Osteoblast (primary cell): ENCODE measurements around the gene PITPNC1. TPM values are rescaled to one million over a fixed set of nuclear protein-coding genes. Genes with fewer than 3 reads are reported as not detected.

Experiments
- DNase-seq: peaks from one replicate; pipeline ENCODE4 v3.0.0; 2011; ENCODE audit warnings: low spot score, mixed read lengths; ENCODE audit not compliant: insufficient read length; ENCODE audit errors: missing footprints
- H2AFZ ChIP-seq: 2 replicates; pipeline ENCODE4 v1.6.0; 2011; ENCODE audit warnings: mild to moderate bottlenecking, low read length
- H3K27ac ChIP-seq: 2 replicates; pipeline ENCODE4 v1.5.1; 2011; ENCODE audit warnings: mild to moderate bottlenecking, low read depth, low read length, moderate library complexity
- H3K27me3 ChIP-seq: 2 replicates; pipeline ENCODE4 v1.6.0; 2012; ENCODE audit warnings: mild to moderate bottlenecking, control low read depth, inconsistent platforms, low read length, moderate library complexity; ENCODE audit not compliant: insufficient read depth
- H3K36me3 ChIP-seq: 2 replicates; pipeline ENCODE4 v1.5.1; 2011; ENCODE audit warnings: mild to moderate bottlenecking, low read length, control low read depth, moderate library complexity; ENCODE audit not compliant: insufficient read depth
- H3K4me1 ChIP-seq: 2 replicates; pipeline ENCODE4 v1.5.1; 2011; ENCODE audit warnings: mild to moderate bottlenecking, low read length, control low read depth, moderate library complexity; ENCODE audit not compliant: insufficient read depth
- H3K4me2 ChIP-seq: 2 replicates; pipeline ENCODE4 v1.6.0; 2011; ENCODE audit warnings: mild to moderate bottlenecking, low read length; ENCODE audit not compliant: insufficient read depth
- H3K4me3 ChIP-seq: fragments of 200-600 bp; sonication (generic); 3 replicates; pipeline ENCODE4 v1.5.1; 2012; ENCODE audit warnings: mild to moderate bottlenecking, low read length, inconsistent platforms; ENCODE audit not compliant: insufficient read depth
- H3K79me2 ChIP-seq: 2 replicates; pipeline ENCODE4 v1.6.0; 2012; ENCODE audit warnings: mild to moderate bottlenecking, low read length, control low read depth, inconsistent platforms; ENCODE audit not compliant: insufficient read depth
- H3K9me3 ChIP-seq: 2 replicates; pipeline ENCODE4 v1.5.1; 2011; ENCODE audit warnings: low read depth, low read length, control low read depth
- H4K20me1 ChIP-seq: 2 replicates; pipeline ENCODE4 v1.6.0; 2012; ENCODE audit warnings: mild to moderate bottlenecking, low read length, control low read depth; ENCODE audit not compliant: insufficient read depth
- CTCF ChIP-seq: IDR thresholded peaks from 2 replicates; pipeline ENCODE4 v1.5.1; 2011; ENCODE audit warnings: mild to moderate bottlenecking, low read depth, low read length, moderate library complexity; ENCODE audit errors: extremely low read depth
- total RNA-seq: library from RNA; depleted of rRNA; stranded (reverse); fragments of >200 nt; gene quantifications from 2 replicates; pipeline ENCODE4 v1.2.3, GENCODE V29; 2012

The PITPNC1 gene
- total RNA-seq, 1 donor = 6.2 TPM

- Histone ChIP-seq H3K79me2 (peaks cover 9% of the 10 kb centered on the region), H3K27me3 (no peaks in the 10 kb centered on the region), H2AFZ (no peak overlapping the region), H4K20me1 (peaks cover 2% of the 10 kb centered on the region), H3K27ac (no peak overlapping the region), H3K9me3 (no peaks in the 10 kb centered on the region), H3K4me3 (no peak overlapping the region), H3K36me3 (no peaks in the 10 kb centered on the region), H3K4me2 (no peak overlapping the region), H3K4me1 (peaks cover 18% of the 10 kb centered on the region)
- TF ChIP-seq CTCF = no peak
- no peak for DNase-seq
Observed at GRCh38 chr17:67375716-67376115, 1.4 kb upstream of the PITPNC1 start.

- Histone ChIP-seq H4K20me1 (peaks cover 2% of the 10 kb centered on the region), H3K27me3 (no peaks in the 10 kb centered on the region), H3K27ac (peak overlapping the region; percentile 92), H3K36me3 (no peaks in the 10 kb centered on the region), H3K4me1 (peaks cover 18% of the 10 kb centered on the region), H3K9me3 (no peaks in the 10 kb centered on the region), H3K79me2 (peaks cover 10% of the 10 kb centered on the region), H3K4me2 (peak overlapping the region; percentile 100), H2AFZ (peak overlapping the region; percentile 79), H3K4me3 (peak overlapping the region; percentile 88)
- DNase-seq = no peak
- TF ChIP-seq CTCF = no peak
Observed at GRCh38 chr17:67376415-67376736, 705 bp upstream of the PITPNC1 start.

GRCh38 chr17:67377488-67378453 lies 690 bp downstream of the PITPNC1 start:
- Histone ChIP-seq H3K4me1 (peaks cover 18% of the 10 kb centered on the region), H3K36me3 (no peaks in the 10 kb centered on the region)
- DNase-seq = peak; percentile 90

More at GRCh38 chr17:67377488-67378453, 690 bp downstream of the PITPNC1 start:
- H4K20me1 ChIP-seq = peaks cover 2% of the 10 kb centered on the region
- H3K27me3 ChIP-seq = no peaks in the 10 kb centered on the region
- H3K4me3 ChIP-seq = peak overlapping the region; percentile 88
- H3K79me2 ChIP-seq = peaks cover 16% of the 10 kb centered on the region
- no peaks in the 10 kb centered on the region for H3K9me3 ChIP-seq
- no peak for TF ChIP-seq CTCF
- peak overlapping the region; percentile 92 for H3K27ac ChIP-seq
- peak overlapping the region; percentile 87 for H2AFZ ChIP-seq
- peak overlapping the region; percentile 100 for H3K4me2 ChIP-seq
